Liver (tissue), 9 donors: ENCODE results near the gene GLMP. TPM values are rescaled to one million over a fixed set of nuclear protein-coding genes. Genes with fewer than 3 reads are reported as not detected.

Experiments used
- DNase-seq: peaks from one replicate; pipeline ENCODE4 v3.0.0-alpha.2; 2017; ENCODE audit warnings: low spot score
- H3K27ac ChIP-seq, 2 donors: one replicate each; pipeline ENCODE4 v1.7.0; 2013; ENCODE audit warnings: inconsistent platforms in 2 of 2, low read length in 2 of 2, control low read depth in 1 of 2, low read depth in 1 of 2, mild to moderate bottlenecking in 1 of 2
- H3K27me3 ChIP-seq, 4 donors: one replicate each; pipeline versions ENCODE4 v1.6.1 to v1.7.0; 2013; ENCODE audit warnings: low read length in 3 of 4, inconsistent platforms in 1 of 4, mild to moderate bottlenecking in 1 of 4, moderate library complexity in 1 of 4; ENCODE audit not compliant: control insufficient read depth in 4 of 4, insufficient read depth in 4 of 4
- H3K36me3 ChIP-seq, 4 donors: one replicate each; pipeline versions ENCODE4 v1.6.1 to v1.7.0; 2013; ENCODE audit warnings: low read length in 3 of 4, mild to moderate bottlenecking in 3 of 4, low read depth in 1 of 4, moderate library complexity in 1 of 4; ENCODE audit not compliant: control insufficient read depth in 4 of 4, insufficient read depth in 3 of 4
- H3K4me1 ChIP-seq, 4 donors: one replicate each; pipeline versions ENCODE4 v1.6.1 to v1.7.0; 2013; ENCODE audit warnings: low read length in 3 of 4, mild to moderate bottlenecking in 3 of 4, moderate library complexity in 1 of 4; ENCODE audit not compliant: control insufficient read depth in 4 of 4, insufficient read depth in 4 of 4
- H3K4me3 ChIP-seq, 3 donors: one replicate each; pipeline versions ENCODE4 v1.6.1 to v1.7.0; 2013; ENCODE audit warnings: low read length in 3 of 3, control low read depth in 1 of 3, low read depth in 1 of 3, mild to moderate bottlenecking in 1 of 3
- H3K9ac ChIP-seq, 2 donors: one replicate each; pipeline ENCODE4 v1.7.0; 2013; ENCODE audit warnings: low read length in 2 of 2, mild to moderate bottlenecking in 2 of 2, moderate library complexity in 2 of 2, control low read depth in 1 of 2, low read depth in 1 of 2
- H3K9me3 ChIP-seq, 4 donors: one replicate each; pipeline versions ENCODE4 v1.6.1 to v1.7.0; 2013; ENCODE audit warnings: low read length in 3 of 4; ENCODE audit not compliant: control insufficient read depth in 4 of 4
- EGR1 ChIP-seq, 2 donors: IDR thresholded peaks; 2 replicates each; pipeline ENCODE4 v1.6.1; 2016 to 2018; ENCODE audit warnings: antibody characterized with exemption in 2 of 2, low read depth in 2 of 2
- FOXA1 ChIP-seq: IDR thresholded peaks from 2 replicates; pipeline ENCODE4 v1.6.1; 2016; ENCODE audit warnings: antibody characterized with exemption
- FOXA2 ChIP-seq: IDR thresholded peaks from 2 replicates; pipeline ENCODE4 v1.6.1; 2016; ENCODE audit warnings: antibody characterized with exemption
- GABPA ChIP-seq, 2 donors: IDR thresholded peaks in 1 of 2; conservative IDR thresholded peaks in 1 of 2; 2 replicates each; pipeline ENCODE4 v1.6.1; 2016; ENCODE audit warnings: antibody characterized with exemption in 2 of 2, mild to moderate bottlenecking in 1 of 2, moderate library complexity in 1 of 2
- HNF4A ChIP-seq, 2 donors: conservative IDR thresholded peaks; 2 replicates each; pipeline ENCODE4 v1.6.1; 2016; ENCODE audit warnings: antibody characterized with exemption in 2 of 2, mild to moderate bottlenecking in 2 of 2
- HNF4G ChIP-seq: IDR thresholded peaks from 2 replicates; pipeline ENCODE4 v1.6.1; 2016; ENCODE audit warnings: antibody characterized with exemption
- JUND ChIP-seq, 2 donors: IDR thresholded peaks; 2 replicates each; pipeline ENCODE4 v1.6.1; 2016; ENCODE audit warnings: antibody characterized with exemption in 2 of 2
- NR2F2 ChIP-seq: IDR thresholded peaks from 2 replicates; pipeline ENCODE4 v1.6.1; 2016; ENCODE audit warnings: antibody characterized with exemption
- RAD21 ChIP-seq, 2 donors: IDR thresholded peaks; 2 replicates each; pipeline ENCODE4 v1.6.1; 2016; ENCODE audit warnings: antibody characterized with exemption in 2 of 2, mild to moderate bottlenecking in 2 of 2
- REST ChIP-seq: IDR thresholded peaks from 2 replicates; pipeline ENCODE4 v1.6.1; 2016; ENCODE audit warnings: antibody characterized with exemption, mild to moderate bottlenecking
- RXRA ChIP-seq, 2 donors: IDR thresholded peaks; 2 replicates each; pipeline ENCODE4 v1.6.1; 2017 to 2018; ENCODE audit warnings: antibody characterized with exemption in 2 of 2, mild to moderate bottlenecking in 1 of 2
- SP1 ChIP-seq: IDR thresholded peaks from 2 replicates; pipeline ENCODE4 v1.6.1; 2018; ENCODE audit warnings: antibody characterized with exemption, mild to moderate bottlenecking
- TAF1 ChIP-seq: conservative IDR thresholded peaks from 2 replicates; pipeline ENCODE4 v1.6.1; 2016; ENCODE audit warnings: antibody characterized with exemption, mild to moderate bottlenecking
- YY1 ChIP-seq: IDR thresholded peaks from 2 replicates; pipeline ENCODE4 v1.6.1; 2016; ENCODE audit warnings: antibody characterized with exemption, mild to moderate bottlenecking
- ZBTB33 ChIP-seq: IDR thresholded peaks from 2 replicates; pipeline ENCODE4 v1.6.1; 2016; ENCODE audit warnings: antibody characterized with exemption
- WGBS: extraction: QIAGEN DNeasy Blood & Tissue Kit; methylation state at CpG from one replicate; pipeline ENCODE4 v1.1.7; 2013; 5-methylcytosine and 5-hydroxymethylcytosine counted together
- polyA plus RNA-seq, 2 donors: library from polyadenylated mRNA; stranded (reverse) in 1 of 2; unstranded in 1 of 2; fragments of 200-250 nt in 1 of 2; fragments of >200 nt in 1 of 2; fragmentation: Nextera tagmentation in 1 of 2; extraction: Ambion mirVana in 1 of 2; gene quantifications; one replicate each; pipeline versions ENCODE4 v1.2.1 to v1.2.3, GENCODE V29; 2013 to 2015
- total RNA-seq, 2 donors: library from RNA; depleted of rRNA; stranded (reverse); fragments of >200 nt; gene quantifications; one replicate each; pipeline ENCODE4 v1.2.3, GENCODE V29; 2014
- TF ChIP-seq, protein P1 (sequence below): IDR thresholded peaks from 2 replicates; pipeline ENCODE4 v1.6.1; 2016; ENCODE audit warnings: antibody characterized with exemption
- TF ChIP-seq, protein P2 (sequence below): fragments of 150-350 bp; IDR thresholded peaks from 2 replicates; pipeline ENCODE4 v1.5.1; 2017; ENCODE audit warnings: improper control_type of control experiment, low read depth, low read length; ENCODE audit not compliant: missing input control
- TF ChIP-seq, protein P3 (sequence below): IDR thresholded peaks from 2 replicates; pipeline ENCODE4 v1.6.1; 2016; ENCODE audit warnings: antibody characterized with exemption
- donor health status: healthy.
- donor health status: healthy.
- donor health status: healthy.
- donor health status: healthy.
- donor health status: healthy.

GLMP gene
- total and polyA plus RNA-seq, 4 donors = 26.5 to 51.4 (median 39.0) TPM

DNA sequence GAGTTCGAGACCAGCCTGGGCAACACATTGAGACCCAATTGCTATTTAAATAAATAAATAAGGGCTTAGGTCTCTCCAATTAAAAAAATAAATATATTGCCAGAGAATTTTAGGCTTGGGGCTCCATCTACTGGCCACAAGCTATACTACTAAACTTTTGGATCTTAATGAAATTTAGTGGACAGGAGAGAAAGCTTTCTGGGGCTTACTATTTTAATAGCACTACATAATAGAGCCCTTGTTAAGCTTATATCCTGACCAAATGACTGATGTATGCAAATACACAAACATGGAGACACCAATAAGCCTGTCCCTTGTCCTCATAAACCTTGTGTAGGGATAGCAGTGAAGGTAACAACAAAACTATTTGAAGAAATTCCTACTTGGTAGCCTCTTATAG, 24.2 kb upstream of the GLMP start:
- H3K9me3 ChIP-seq = no peaks in the 10 kb centered on the region
- H3K4me3 ChIP-seq = no peak overlapping the region
- no peak overlapping the region for H3K27ac ChIP-seq
- no peak overlapping the region for H3K9ac ChIP-seq
- peaks cover 27 to 81% (median 68%) of the 10 kb centered on the region in 4 donors for H3K36me3 ChIP-seq
- WGBS = 82% methylated on average over 1 of the region's 1 CpG
- no peak for DNase-seq
- H3K4me1 ChIP-seq = no peaks in the 10 kb centered on the region
- H3K27me3 ChIP-seq = no peaks in the 10 kb centered on the region
- no peak for TF ChIP-seq GABPA (IDR thresholded peaks at IDR 0.05 in 1 of 2, conservative IDR thresholded peaks at IDR 0.05 in 1 of 2)
- no peak for TF ChIP-seq YY1
- TF ChIP-seq, protein P1, sequence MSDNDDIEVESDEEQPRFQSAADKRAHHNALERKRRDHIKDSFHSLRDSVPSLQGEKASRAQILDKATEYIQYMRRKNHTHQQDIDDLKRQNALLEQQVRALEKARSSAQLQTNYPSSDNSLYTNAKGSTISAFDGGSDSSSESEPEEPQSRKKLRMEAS = no peak
- no peak for TF ChIP-seq SP1
- TF ChIP-seq, protein P2, sequence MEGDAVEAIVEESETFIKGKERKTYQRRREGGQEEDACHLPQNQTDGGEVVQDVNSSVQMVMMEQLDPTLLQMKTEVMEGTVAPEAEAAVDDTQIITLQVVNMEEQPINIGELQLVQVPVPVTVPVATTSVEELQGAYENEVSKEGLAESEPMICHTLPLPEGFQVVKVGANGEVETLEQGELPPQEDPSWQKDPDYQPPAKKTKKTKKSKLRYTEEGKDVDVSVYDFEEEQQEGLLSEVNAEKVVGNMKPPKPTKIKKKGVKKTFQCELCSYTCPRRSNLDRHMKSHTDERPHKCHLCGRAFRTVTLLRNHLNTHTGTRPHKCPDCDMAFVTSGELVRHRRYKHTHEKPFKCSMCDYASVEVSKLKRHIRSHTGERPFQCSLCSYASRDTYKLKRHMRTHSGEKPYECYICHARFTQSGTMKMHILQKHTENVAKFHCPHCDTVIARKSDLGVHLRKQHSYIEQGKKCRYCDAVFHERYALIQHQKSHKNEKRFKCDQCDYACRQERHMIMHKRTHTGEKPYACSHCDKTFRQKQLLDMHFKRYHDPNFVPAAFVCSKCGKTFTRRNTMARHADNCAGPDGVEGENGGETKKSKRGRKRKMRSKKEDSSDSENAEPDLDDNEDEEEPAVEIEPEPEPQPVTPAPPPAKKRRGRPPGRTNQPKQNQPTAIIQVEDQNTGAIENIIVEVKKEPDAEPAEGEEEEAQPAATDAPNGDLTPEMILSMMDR = peak; percentile 45
- TF ChIP-seq ZBTB33 = no peak
- no peak for TF ChIP-seq FOXA1
- no peak for TF ChIP-seq HNF4G
- TF ChIP-seq, protein P3, sequence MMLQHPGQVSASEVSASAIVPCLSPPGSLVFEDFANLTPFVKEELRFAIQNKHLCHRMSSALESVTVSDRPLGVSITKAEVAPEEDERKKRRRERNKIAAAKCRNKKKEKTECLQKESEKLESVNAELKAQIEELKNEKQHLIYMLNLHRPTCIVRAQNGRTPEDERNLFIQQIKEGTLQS = no peak
- no peak for TF ChIP-seq JUND (IDR thresholded peaks at IDR 0.05)
- no peak for TF ChIP-seq NR2F2
- TF ChIP-seq REST = no peak
- no peak for TF ChIP-seq FOXA2
- TF ChIP-seq RAD21 (IDR thresholded peaks at IDR 0.05) = peak; percentile 71 to 76
- TF ChIP-seq HNF4A (conservative IDR thresholded peaks at IDR 0.05) = no peak
- no peak for TF ChIP-seq TAF1
- TF ChIP-seq RXRA (IDR thresholded peaks at IDR 0.05) = no peak
- TF ChIP-seq EGR1 (IDR thresholded peaks at IDR 0.05; ENCODE audit: low read depth in 2 of 2) = no peak
